OCI-LY3 (cell line): ENCODE results near the gene FAM89B.

Experiments
- H2AFZ ChIP-seq: fragments of 200-600, 300-600 bp; shearing (Covaris generic); 2 replicates; pipeline ENCODE4 v1.6.0; 2014; ENCODE audit warnings: antibody characterized with exemption, low read depth, low read length
- H3K27ac ChIP-seq: fragments of 200-600, 300-600 bp; sonication (generic); 2 replicates; pipeline ENCODE4 v1.5.1; 2014; ENCODE audit warnings: mild to moderate bottlenecking, low read length, moderate library complexity, mixed read lengths
- H3K27me3 ChIP-seq: fragments of 200-600, 300-600 bp; sonication (generic); 2 replicates; pipeline ENCODE4 v1.6.1; 2014; ENCODE audit warnings: low read depth, low read length, mixed read lengths
- H3K36me3 ChIP-seq: fragments of 200-600, 300-600 bp; sonication (generic); replicated peaks from 2 replicates; pipeline ENCODE3; 2014; ENCODE audit warnings: low read depth, low read length, mixed read lengths
- H3K4me1 ChIP-seq: fragments of 300-600, 200-600 bp; sonication (generic); 2 replicates; pipeline ENCODE4 v1.6.1; 2014; ENCODE audit warnings: low read length, mixed read lengths
- H3K4me2 ChIP-seq: fragments of 200-600, 300-600 bp; sonication (generic); 2 replicates; pipeline ENCODE4 v1.6.1; 2014; ENCODE audit warnings: low read length, mixed read lengths
- H3K4me3 ChIP-seq: fragments of 300-600, 200-600 bp; sonication (generic); 2 replicates; pipeline ENCODE4 v1.5.1; 2014; ENCODE audit warnings: antibody characterized with exemption, mild to moderate bottlenecking, low read length, moderate library complexity
- H3K79me2 ChIP-seq: fragments of 300-600, 200-600 bp; shearing (Covaris generic); 2 replicates; pipeline ENCODE4 v1.6.1; 2014; ENCODE audit warnings: mild to moderate bottlenecking, low read length, mixed read lengths
- H3K9ac ChIP-seq: fragments of 300-600, 200-600 bp; shearing (Covaris generic); 2 replicates; pipeline ENCODE4 v1.6.0; 2014; ENCODE audit warnings: mild to moderate bottlenecking, low read length, moderate library complexity
- H3K9me3 ChIP-seq: fragments of 200-600, 300-600 bp; shearing (Covaris generic); 2 replicates; pipeline ENCODE4 v1.6.1; 2014; ENCODE audit warnings: low read length, mixed read lengths; ENCODE audit not compliant: insufficient read depth
- H4K20me1 ChIP-seq: fragments of 200-600, 300-600 bp; sonication (generic); 2 replicates; pipeline ENCODE4 v1.6.1; 2016; ENCODE audit warnings: low read length, mixed read lengths; ENCODE audit not compliant: insufficient read depth
- EZH2phosphoT487 ChIP-seq: fragments of 200-600 bp; shearing (Covaris generic); IDR thresholded peaks from 2 replicates; pipeline ENCODE4 v1.6.1; 2018; ENCODE audit warnings: antibody characterized with exemption, mixed run types, low read depth
- TF ChIP-seq, protein P1 (sequence below): fragments of 200-600, 300-600 bp; sonication (generic); IDR thresholded peaks from 2 replicates; pipeline ENCODE4 v1.5.1; 2014; ENCODE audit warnings: antibody characterized with exemption, low read length, low read depth

The FAM89B gene

GRCh38 chr11:65549096-65549495 lies 23.2 kb upstream of the FAM89B start:
- Histone ChIP-seq H3K9ac (no peak overlapping the region), H3K79me2 (no peaks in the 10 kb centered on the region), H3K36me3 (no peaks in the 10 kb centered on the region), H2AFZ (no peak overlapping the region), H3K27ac (no peak overlapping the region), H3K27me3 (peaks cover 23% of the 10 kb centered on the region), H3K4me3 (no peak overlapping the region), H3K9me3 (no peaks in the 10 kb centered on the region), H3K4me1 (peaks cover 19% of the 10 kb centered on the region), H3K4me2 (no peak overlapping the region), H4K20me1 (no peaks in the 10 kb centered on the region)
- no peak for TF ChIP-seq EZH2phosphoT487
- TF ChIP-seq, protein P1, sequence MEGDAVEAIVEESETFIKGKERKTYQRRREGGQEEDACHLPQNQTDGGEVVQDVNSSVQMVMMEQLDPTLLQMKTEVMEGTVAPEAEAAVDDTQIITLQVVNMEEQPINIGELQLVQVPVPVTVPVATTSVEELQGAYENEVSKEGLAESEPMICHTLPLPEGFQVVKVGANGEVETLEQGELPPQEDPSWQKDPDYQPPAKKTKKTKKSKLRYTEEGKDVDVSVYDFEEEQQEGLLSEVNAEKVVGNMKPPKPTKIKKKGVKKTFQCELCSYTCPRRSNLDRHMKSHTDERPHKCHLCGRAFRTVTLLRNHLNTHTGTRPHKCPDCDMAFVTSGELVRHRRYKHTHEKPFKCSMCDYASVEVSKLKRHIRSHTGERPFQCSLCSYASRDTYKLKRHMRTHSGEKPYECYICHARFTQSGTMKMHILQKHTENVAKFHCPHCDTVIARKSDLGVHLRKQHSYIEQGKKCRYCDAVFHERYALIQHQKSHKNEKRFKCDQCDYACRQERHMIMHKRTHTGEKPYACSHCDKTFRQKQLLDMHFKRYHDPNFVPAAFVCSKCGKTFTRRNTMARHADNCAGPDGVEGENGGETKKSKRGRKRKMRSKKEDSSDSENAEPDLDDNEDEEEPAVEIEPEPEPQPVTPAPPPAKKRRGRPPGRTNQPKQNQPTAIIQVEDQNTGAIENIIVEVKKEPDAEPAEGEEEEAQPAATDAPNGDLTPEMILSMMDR = no peak

- Histone ChIP-seq H3K27ac (no peak overlapping the region), H3K27me3 (peaks cover 11% of the 10 kb centered on the region; the same call in 1 of the 2 replicates), H2AFZ (no peak overlapping the region), H3K9me3 (no peaks in the 10 kb centered on the region), H3K4me3 (peak overlapping the region; percentile 47), H4K20me1 (no peaks in the 10 kb centered on the region), H3K36me3 (no peaks in the 10 kb centered on the region), H3K9ac (0 out of 2 replicates have a peak overlapping the region, but pooled peaks have one; percentile 5), H3K79me2 (no peaks in the 10 kb centered on the region), H3K4me2 (peak overlapping the region; percentile 61), H3K4me1 (peaks cover 12% of the 10 kb centered on the region)
- no peak for TF ChIP-seq EZH2phosphoT487
- TF ChIP-seq, protein P1 = peak; percentile 79
Measured at GRCh38 chr11:65551572-65552387, 20.6 kb upstream of the FAM89B start.

DNA sequence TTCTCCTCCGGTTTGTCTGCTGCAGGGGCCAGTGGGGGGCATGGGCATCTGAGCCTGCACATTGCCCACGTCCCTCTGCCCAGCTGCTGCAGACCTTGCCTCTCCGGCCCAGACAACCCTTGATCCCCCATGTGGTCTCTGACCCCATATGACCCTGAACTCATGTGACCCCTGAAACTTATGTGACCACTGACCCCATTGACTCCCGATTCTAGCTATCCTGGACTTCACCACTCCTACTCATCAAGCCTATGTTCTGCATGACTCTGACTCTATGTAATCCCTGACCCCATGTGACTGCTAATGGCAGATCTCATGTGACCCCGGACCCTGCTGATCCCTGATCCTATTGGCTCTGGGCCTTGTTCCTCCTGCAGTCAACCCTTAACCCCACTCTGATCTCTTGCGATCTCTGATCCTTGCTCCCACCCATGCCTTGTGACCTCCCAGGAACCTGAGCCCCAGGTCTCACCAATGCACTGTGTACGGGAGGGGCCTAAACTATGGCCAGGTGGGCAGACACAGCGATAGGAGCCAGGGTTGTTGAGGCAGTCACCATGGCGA lies 19.9 kb upstream of the FAM89B start:
- Histone ChIP-seq H3K4me2 (peak overlapping the region; percentile 61), H3K9ac (no peak overlapping the region), H3K27me3 (peaks cover 11% of the 10 kb centered on the region; the same call in 1 of the 2 replicates), H3K36me3 (no peaks in the 10 kb centered on the region), H2AFZ (no peak overlapping the region), H3K4me3 (no peak overlapping the region), H4K20me1 (no peaks in the 10 kb centered on the region), H3K79me2 (no peaks in the 10 kb centered on the region), H3K4me1 (peaks cover 10% of the 10 kb centered on the region), H3K9me3 (no peaks in the 10 kb centered on the region), H3K27ac (no peak overlapping the region)
- no peak for TF ChIP-seq EZH2phosphoT487

DNA sequence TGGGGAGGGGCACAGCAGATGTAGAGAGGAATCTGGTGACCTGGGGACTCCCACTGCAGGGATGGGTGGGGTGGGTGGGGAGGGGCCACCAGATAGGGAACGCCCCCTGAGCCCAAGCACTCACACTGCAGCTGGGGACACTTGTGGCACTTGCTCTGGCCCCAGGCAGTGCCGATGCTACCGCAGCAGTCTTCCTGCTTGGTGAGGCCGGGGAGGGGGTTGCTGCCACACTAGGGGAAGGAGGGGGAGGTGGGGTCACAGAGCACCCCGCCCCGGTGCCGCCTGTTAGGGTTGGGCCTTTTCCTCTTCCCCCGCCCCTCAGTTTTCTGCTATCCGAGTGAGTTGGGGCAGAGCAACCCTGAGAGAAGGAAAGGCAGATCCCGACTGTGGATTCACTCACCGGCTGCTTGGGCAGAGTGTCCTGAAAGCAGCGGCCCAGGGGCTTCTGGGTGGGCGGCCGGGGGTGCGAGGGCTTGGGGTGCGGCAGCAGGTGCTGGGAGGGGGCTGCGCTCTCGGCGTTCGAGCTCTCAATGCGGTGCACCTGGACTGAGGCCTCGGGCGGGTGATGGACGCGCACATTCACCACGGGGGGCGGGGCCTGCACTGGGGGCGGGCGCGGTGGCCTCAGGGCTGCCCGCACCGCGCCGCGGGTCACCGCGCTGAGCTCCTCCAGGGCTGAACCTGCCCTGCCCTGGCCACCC lies 18.9 kb upstream of the FAM89B start:
- no peaks in the 10 kb centered on the region for H3K79me2 ChIP-seq
- no peak overlapping the region for H3K4me2 ChIP-seq
- H4K20me1 ChIP-seq = no peaks in the 10 kb centered on the region
- peaks cover 5% of the 10 kb centered on the region; the same call in 1 of the 2 replicates for H3K27me3 ChIP-seq
- no peak for TF ChIP-seq EZH2phosphoT487
- TF ChIP-seq, protein P1 = no peak
- no peak overlapping the region for H2AFZ ChIP-seq
- no peaks in the 10 kb centered on the region for H3K36me3 ChIP-seq
- H3K4me3 ChIP-seq = no peak overlapping the region
- H3K4me1 ChIP-seq = peaks cover 10% of the 10 kb centered on the region
- no peak overlapping the region for H3K9ac ChIP-seq
- no peak overlapping the region for H3K27ac ChIP-seq
- H3K9me3 ChIP-seq = no peaks in the 10 kb centered on the region
